NT2/D1 (cell line): ENCODE measurements around the gene ZNF618.

Source experiments
- SUZ12 ChIP-seq: IDR thresholded peaks from 2 replicates; pipeline ENCODE4 v1.6.1; 2011; ENCODE audit not compliant: insufficient read length, insufficient read depth; ENCODE audit errors: extremely low read depth
- ZNF274 ChIP-seq: IDR thresholded peaks from 2 replicates; pipeline ENCODE4 v1.6.1; 2011; ENCODE audit warnings: mild to moderate bottlenecking, low read depth, low read length

- TF ChIP-seq ZNF274 (no peak), SUZ12 (no peak)
Observed at GRCh38 chr9:113969343-113969742, 93.2 kb downstream of the ZNF618 start.
